A673 (cell line): ENCODE data around the gene MEGF11. TPM values are rescaled to one million over a fixed set of nuclear protein-coding genes. Genes with fewer than 3 reads are reported as not detected.

Experiments used
- BruUV-seq: library from RNA; stranded (reverse); fragments of 400-500 nt; replicated peaks from 2 replicates; lab custom pipeline; 2021; lab: Mats Ljungman, UMichigan
- CTCF ChIA-PET: fragments of 300-600 bp; sonication (Branson Sonifier 250); formaldehyde crosslinking; loops from one replicate; lab custom pipeline; 2022; ENCODE audit warnings: antibody characterized with exemption; lab: Charles Lee
- POLR2A ChIA-PET: fragments of 300-600 bp; sonication (Branson Sonifier 250); formaldehyde crosslinking; loops from one replicate; lab custom pipeline; 2022; ENCODE audit warnings: antibody characterized with exemption; ENCODE audit not compliant: low non-redundant PET; lab: Charles Lee
- DNase-seq: peaks from one replicate; pipeline ENCODE4 v3.0.0-alpha.2; 2015; ENCODE audit warnings: low spot score
- H3K27ac ChIP-seq: fragments of 200-600 bp; sonication (generic); 2 replicates; pipeline ENCODE4 v1.5.1; 2016; ENCODE audit warnings: mixed run types, low read depth, mild to moderate bottlenecking, mixed read lengths, antibody characterized with exemption, low read length; ENCODE audit not compliant: poor library complexity, severe bottlenecking
- H3K27me3 ChIP-seq: fragments of 200-600 bp; sonication (generic); replicated peaks from 2 replicates; pipeline ENCODE4 v1.6.1; 2017; ENCODE audit warnings: mixed run types, low read depth, mild to moderate bottlenecking, mixed read lengths, antibody characterized with exemption, low read length; ENCODE audit not compliant: insufficient read depth, poor library complexity
- H3K36me3 ChIP-seq: fragments of 200-600 bp; sonication (generic); 2 replicates; pipeline ENCODE4 v1.6.1; 2016; ENCODE audit warnings: mixed run types, mild to moderate bottlenecking, mixed read lengths, antibody characterized with exemption, low read length; ENCODE audit not compliant: insufficient read depth, poor library complexity, severe bottlenecking
- H3K4me1 ChIP-seq: fragments of 200-600 bp; sonication (generic); 2 replicates; pipeline ENCODE4 v1.6.1; 2017; ENCODE audit warnings: mixed run types, mild to moderate bottlenecking, mixed read lengths, antibody characterized with exemption, low read length; ENCODE audit not compliant: insufficient read depth, poor library complexity, severe bottlenecking
- H3K4me3 ChIP-seq: fragments of 200-600 bp; sonication (generic); 2 replicates; pipeline ENCODE4 v1.5.1; 2016; ENCODE audit warnings: low read depth, mixed run types, mild to moderate bottlenecking, mixed read lengths, low read length; ENCODE audit not compliant: poor library complexity, severe bottlenecking
- H3K9me3 ChIP-seq: fragments of 200-600 bp; sonication (generic); 2 replicates; pipeline ENCODE4 v1.6.1; 2016; ENCODE audit warnings: mixed run types, low read depth, mild to moderate bottlenecking, mixed read lengths, antibody characterized with exemption, low read length; ENCODE audit not compliant: poor library complexity, severe bottlenecking
- EZH2 ChIP-seq: fragments of 200-600 bp; sonication (generic); IDR thresholded peaks from 2 replicates; pipeline ENCODE4 v1.6.1; 2017; ENCODE audit warnings: borderline replicate concordance, low read depth, mild to moderate bottlenecking, mixed read lengths, antibody characterized with exemption, low read length; ENCODE audit not compliant: poor library complexity, severe bottlenecking
- intact Hi-C: fragments of 100-400 bp; cut with micrococcal nuclease; formaldehyde crosslinking; loops from one replicate; pipeline ENCODE4 v1.10.0; 2022; ENCODE audit not compliant: unreplicated experiment
- total RNA-seq: library from RNA; stranded (reverse); gene quantifications from 2 replicates; pipeline ENCODE4 v1.2.3, GENCODE V29; 2021
- TF ChIP-seq, protein P1 (sequence below): fragments of 300-800, 200-600 bp; sonication (generic); conservative IDR thresholded peaks from 2 replicates; pipeline ENCODE4 v1.5.1; 2017; ENCODE audit warnings: low read depth, mild to moderate bottlenecking, antibody characterized with exemption, low read length, moderate library complexity, mixed read lengths

The MEGF11 gene
- total RNA-seq, 1 experiment from 2014 or later: 0.43 TPM

DNA sequence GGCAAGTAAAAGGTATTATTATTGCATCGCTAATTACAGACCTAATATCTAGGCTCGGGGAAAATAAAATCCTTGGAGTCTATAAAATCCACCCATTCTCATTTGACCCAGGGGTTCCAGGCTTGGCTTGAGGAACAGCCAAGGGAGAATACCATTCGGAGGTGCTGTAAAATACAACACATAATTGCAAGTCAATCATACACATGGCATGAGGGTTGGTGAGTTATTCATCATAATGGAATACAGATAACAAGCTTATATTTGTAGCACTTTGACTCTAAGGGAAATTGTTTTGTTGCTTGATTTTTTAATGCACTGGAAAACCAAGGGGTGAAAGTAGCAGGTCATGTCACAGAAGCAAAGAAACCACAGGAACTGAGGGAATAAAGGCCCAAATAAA is 23.0 kb upstream of the MEGF11 start:
- peaks cover 10% of the 10 kb centered on the region for H3K27me3 ChIP-seq
- ChIA-PET POLR2A (no interaction called here), CTCF (no interaction called here)
- BruUV-seq: no TSS peak
- H3K4me3 ChIP-seq: no peak overlapping the region
- H3K36me3 ChIP-seq: no peaks in the 10 kb centered on the region
- H3K9me3 ChIP-seq: no peaks in the 10 kb centered on the region
- intact Hi-C loops: no loop called here
- no peak for DNase-seq
- TF ChIP-seq, protein P1, sequence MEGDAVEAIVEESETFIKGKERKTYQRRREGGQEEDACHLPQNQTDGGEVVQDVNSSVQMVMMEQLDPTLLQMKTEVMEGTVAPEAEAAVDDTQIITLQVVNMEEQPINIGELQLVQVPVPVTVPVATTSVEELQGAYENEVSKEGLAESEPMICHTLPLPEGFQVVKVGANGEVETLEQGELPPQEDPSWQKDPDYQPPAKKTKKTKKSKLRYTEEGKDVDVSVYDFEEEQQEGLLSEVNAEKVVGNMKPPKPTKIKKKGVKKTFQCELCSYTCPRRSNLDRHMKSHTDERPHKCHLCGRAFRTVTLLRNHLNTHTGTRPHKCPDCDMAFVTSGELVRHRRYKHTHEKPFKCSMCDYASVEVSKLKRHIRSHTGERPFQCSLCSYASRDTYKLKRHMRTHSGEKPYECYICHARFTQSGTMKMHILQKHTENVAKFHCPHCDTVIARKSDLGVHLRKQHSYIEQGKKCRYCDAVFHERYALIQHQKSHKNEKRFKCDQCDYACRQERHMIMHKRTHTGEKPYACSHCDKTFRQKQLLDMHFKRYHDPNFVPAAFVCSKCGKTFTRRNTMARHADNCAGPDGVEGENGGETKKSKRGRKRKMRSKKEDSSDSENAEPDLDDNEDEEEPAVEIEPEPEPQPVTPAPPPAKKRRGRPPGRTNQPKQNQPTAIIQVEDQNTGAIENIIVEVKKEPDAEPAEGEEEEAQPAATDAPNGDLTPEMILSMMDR: no peak
- no peak for TF ChIP-seq EZH2
- H3K27ac ChIP-seq: no peak overlapping the region
- no peaks in the 10 kb centered on the region for H3K4me1 ChIP-seq

DNA sequence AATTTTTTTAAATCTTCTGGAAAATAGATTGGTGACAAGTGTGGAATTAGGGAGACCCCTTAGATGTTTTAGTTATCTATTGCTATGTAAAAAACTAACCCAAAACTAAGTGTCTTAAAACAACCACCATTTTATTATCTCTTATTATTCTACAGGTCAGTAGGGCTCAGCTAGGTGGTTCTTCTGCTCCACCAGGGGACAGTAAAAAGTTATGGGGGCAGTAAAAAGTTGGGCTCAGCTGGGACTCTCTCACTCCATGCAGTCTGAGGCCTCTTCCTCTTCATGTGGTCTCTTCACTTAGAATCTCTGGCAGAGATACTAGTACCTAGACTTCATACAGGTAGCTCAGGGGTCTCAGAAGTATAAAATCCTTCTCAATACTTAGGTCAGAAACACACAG is 21.8 kb upstream of the MEGF11 start:
- Histone ChIP-seq H3K4me3 (no peak overlapping the region), H3K27me3 (peaks cover 2% of the 10 kb centered on the region), H3K4me1 (no peaks in the 10 kb centered on the region), H3K36me3 (no peaks in the 10 kb centered on the region), H3K27ac (no peak overlapping the region), H3K9me3 (no peaks in the 10 kb centered on the region)
- no TSS peak for BruUV-seq
- no peak for DNase-seq
- intact Hi-C loops: no loop called here
- ChIA-PET POLR2A (no interaction called here), CTCF (no interaction called here)
- no peak for TF ChIP-seq EZH2
- TF ChIP-seq, protein P1: no peak

DNA sequence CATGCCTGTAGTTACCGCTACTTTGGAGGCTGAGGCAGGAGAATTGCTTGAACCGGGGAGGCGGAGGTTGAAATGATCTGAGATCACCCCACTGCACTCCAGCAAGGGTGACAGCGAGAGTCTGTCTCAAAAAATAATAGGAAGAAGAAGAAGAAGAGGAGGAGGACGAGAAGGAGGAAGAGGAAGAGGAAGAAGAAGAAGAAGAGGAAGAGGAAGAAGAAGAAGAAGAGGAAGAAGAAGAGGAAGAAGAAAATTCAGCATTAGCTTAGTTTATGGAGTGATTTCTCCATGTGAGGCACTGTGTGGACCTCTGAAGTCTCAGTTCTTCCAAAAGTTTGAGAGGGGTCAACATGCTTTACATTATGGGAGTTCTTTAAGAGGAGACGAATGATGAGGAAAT is 17.4 kb upstream of the MEGF11 start:
- ChIA-PET CTCF (no interaction called here), POLR2A (no interaction called here)
- no peaks in the 10 kb centered on the region for H3K27me3 ChIP-seq
- no peak overlapping the region for H3K27ac ChIP-seq
- BruUV-seq: no TSS peak
- TF ChIP-seq, protein P1: no peak
- no peak for TF ChIP-seq EZH2
- intact Hi-C loops: no loop called here
- H3K4me3 ChIP-seq: no peak overlapping the region
- H3K9me3 ChIP-seq: no peaks in the 10 kb centered on the region
- no peak for DNase-seq
- H3K4me1 ChIP-seq: peaks cover 13% of the 10 kb centered on the region
- no peaks in the 10 kb centered on the region for H3K36me3 ChIP-seq
